Activated naive CD4-positive, alpha-beta T cell treated with anti-CD3 and anti-CD28 coated beads, Interleukin-2, amount 50 U/mL, for 24 hours (primary cell): Measurements from ENCODE around the gene SLC35G2.

Source experiments
- H3K27ac Mint-ChIP-seq: one replicate; pipeline ENCODE4 v1.8.0; 2021; ENCODE audit warnings: mild to moderate bottlenecking, mixed read lengths
- H3K27me3 Mint-ChIP-seq: one replicate; pipeline ENCODE4 v1.8.0; 2021; ENCODE audit warnings: mixed read lengths
- H3K36me3 Mint-ChIP-seq: one replicate; pipeline ENCODE4 v1.8.0; 2021; ENCODE audit warnings: mixed read lengths
- H3K4me1 Mint-ChIP-seq: one replicate; pipeline ENCODE4 v1.8.0; 2021; ENCODE audit warnings: mixed read lengths
- H3K4me3 Mint-ChIP-seq: one replicate; pipeline ENCODE4 v1.8.0; 2021; ENCODE audit warnings: mild to moderate bottlenecking, mixed read lengths
- H3K9me3 Mint-ChIP-seq: one replicate; pipeline ENCODE4 v1.8.0; 2021; ENCODE audit warnings: mixed read lengths

SLC35G2 gene

DNA sequence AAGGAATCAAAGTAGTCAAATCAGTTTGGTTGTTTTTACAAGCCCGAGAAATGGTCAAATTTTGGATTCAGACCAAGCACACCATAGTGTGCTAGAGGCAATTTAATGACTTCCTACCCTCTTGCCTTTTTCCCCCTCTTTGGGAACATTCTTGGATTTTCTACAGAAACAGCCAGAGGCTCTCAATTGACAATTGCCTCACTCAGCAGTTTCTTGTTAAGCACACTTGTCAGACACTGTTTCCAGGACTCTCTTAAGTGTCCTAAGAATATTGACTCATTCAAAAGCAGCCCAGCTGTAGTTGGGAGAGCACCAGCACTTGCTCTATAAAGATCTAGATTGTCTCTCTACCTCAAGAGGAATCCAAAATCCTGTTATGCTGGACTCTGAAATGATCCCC lies 1.5 kb upstream of the SLC35G2 start:
- Mint-ChIP-seq H3K36me3 (peaks cover 3% of the 10 kb centered on the region), H3K4me1 (peaks cover 13% of the 10 kb centered on the region), H3K27me3 (peaks cover 32% of the 10 kb centered on the region), H3K4me3 (peak overlapping the region; percentile 81), H3K27ac (no peak overlapping the region), H3K9me3 (no peaks in the 10 kb centered on the region)

DNA sequence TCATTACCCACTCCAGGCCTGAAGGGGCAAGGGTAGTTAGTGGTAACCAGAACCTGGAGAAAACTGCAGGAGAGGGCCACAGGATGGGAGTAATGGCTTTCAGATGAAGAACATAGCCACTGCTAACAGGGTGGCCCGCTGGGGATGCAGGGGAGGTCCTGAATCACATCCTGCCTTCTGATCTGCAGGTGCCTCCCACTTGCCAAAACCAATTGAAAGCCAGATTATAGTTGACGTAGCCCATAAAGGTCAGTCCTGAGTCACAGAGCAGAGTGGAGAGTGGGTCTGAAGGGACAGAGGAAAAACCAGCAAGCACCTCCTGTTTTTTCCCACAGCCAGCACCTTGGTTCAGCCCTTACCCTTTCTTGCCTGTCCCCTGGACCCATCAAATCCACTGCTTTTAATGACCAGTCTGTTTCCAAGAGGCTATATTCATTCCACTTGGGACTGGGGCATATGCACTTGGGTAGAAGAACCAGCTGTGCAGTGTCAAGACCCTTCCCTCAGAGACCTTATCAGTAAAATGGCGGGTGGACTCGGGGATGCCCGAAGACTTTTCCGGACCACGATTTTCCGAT lies 646 bp upstream of the SLC35G2 start:
- Mint-ChIP-seq H3K9me3 (peaks cover 6% of the 10 kb centered on the region), H3K27me3 (peaks cover 40% of the 10 kb centered on the region)

DNA sequence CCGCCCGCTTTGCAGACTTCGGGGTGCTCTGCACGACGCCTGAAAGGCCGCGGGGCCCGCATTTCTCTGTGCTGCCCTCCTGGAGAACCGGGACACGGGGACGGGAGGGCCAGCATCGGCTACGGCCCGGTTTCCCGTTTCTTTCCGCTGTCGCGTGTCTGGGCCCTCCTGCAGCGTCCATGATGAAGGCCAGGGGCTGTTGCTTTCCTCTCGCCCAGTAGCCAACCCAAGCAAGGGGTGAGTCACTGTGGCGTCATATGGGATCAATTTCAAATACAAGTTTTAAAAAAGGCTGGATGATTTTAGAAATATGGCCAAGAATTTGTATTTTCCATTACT lies 435 bp downstream of the SLC35G2 start:
- H3K4me1 Mint-ChIP-seq: peaks cover 13% of the 10 kb centered on the region
- peaks cover 43% of the 10 kb centered on the region for H3K27me3 Mint-ChIP-seq
- peaks cover 4% of the 10 kb centered on the region for H3K36me3 Mint-ChIP-seq
- peak overlapping the region; percentile 43 for H3K27ac Mint-ChIP-seq
- H3K9me3 Mint-ChIP-seq: peaks cover 12% of the 10 kb centered on the region
- H3K4me3 Mint-ChIP-seq: peak overlapping the region; percentile 91

More for the DNA sequence above, 646 bp upstream of the SLC35G2 start:
- H3K4me1 Mint-ChIP-seq: peaks cover 13% of the 10 kb centered on the region
- peak overlapping the region; percentile 81 for H3K4me3 Mint-ChIP-seq
- H3K36me3 Mint-ChIP-seq: peaks cover 3% of the 10 kb centered on the region
- no peak overlapping the region for H3K27ac Mint-ChIP-seq

DNA sequence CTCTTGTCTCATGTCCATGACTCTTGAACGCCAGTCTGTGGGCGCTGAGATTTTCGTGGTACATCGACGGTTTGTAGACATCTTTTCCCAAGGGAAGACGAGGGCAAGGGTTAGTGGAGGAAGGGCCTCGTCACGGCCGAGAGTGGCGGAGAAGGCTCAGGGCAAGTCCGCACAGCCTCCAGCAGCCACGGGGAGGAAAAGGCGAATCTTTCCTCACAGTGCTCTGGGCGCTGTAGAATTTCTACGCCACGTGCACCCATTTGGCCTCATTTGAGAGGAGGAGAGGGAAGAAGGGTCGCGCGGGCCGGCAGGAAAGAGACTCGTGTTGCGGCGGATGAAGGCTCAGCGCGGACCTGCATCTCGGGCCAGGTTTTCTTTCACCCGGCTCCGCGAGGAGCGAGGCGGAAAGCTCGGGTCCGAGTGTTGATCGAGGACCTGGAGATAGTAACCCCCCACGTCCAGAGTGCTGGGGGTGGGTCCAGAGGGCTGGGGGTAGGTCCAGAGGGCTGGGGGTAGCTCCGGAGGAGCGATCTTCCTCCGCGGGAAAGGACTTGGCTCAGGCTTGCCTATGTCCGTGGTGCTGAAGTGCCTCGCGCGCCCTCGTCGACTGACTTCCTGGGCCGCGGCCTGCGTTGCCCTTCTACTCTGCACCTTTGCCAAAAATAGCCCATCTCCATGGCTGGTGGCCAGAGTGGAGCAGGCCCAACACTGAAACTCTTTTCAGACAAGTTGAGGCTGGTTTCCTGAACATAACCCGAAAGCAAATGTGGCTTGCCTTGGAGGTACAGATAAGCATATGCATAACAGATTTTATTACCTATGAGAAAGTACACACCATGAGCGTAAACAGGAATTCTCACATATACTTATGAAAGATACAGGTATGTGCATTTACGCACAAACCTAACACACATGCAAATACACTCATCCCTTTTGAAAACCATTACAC lies 1.1 kb downstream of the SLC35G2 start:
- H3K27ac Mint-ChIP-seq: peak overlapping the region; percentile 43
- peaks cover 14% of the 10 kb centered on the region for H3K9me3 Mint-ChIP-seq
- H3K27me3 Mint-ChIP-seq: peaks cover 43% of the 10 kb centered on the region
- peaks cover 13% of the 10 kb centered on the region for H3K4me1 Mint-ChIP-seq
- H3K36me3 Mint-ChIP-seq: peaks cover 5% of the 10 kb centered on the region
- H3K4me3 Mint-ChIP-seq: peak overlapping the region; percentile 91

DNA sequence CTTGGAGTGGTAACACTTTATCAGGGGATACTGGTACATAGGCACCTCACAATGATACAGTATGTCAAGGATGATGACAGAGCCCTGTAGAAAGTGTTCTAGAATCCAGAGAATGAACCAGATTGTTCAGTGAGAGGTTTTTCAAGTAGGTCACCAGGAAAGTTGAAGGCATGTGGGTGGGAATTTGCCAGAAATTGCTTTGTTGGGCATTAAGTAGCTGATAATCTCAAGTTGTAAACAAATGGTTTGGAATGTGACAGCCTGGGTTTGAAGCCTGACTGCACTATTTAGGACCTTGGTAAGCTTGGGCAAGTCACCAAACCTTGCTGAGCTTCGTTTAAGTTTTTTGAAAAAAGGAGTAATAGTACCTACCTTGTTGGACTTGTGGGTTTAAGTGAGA lies 12.5 kb downstream of the SLC35G2 start:
- no peaks in the 10 kb centered on the region for H3K4me1 Mint-ChIP-seq
- H3K27me3 Mint-ChIP-seq: peaks cover 19% of the 10 kb centered on the region
- no peak overlapping the region for H3K4me3 Mint-ChIP-seq
- peaks cover 7% of the 10 kb centered on the region for H3K36me3 Mint-ChIP-seq
- no peak overlapping the region for H3K27ac Mint-ChIP-seq
- H3K9me3 Mint-ChIP-seq: peaks cover 10% of the 10 kb centered on the region

DNA sequence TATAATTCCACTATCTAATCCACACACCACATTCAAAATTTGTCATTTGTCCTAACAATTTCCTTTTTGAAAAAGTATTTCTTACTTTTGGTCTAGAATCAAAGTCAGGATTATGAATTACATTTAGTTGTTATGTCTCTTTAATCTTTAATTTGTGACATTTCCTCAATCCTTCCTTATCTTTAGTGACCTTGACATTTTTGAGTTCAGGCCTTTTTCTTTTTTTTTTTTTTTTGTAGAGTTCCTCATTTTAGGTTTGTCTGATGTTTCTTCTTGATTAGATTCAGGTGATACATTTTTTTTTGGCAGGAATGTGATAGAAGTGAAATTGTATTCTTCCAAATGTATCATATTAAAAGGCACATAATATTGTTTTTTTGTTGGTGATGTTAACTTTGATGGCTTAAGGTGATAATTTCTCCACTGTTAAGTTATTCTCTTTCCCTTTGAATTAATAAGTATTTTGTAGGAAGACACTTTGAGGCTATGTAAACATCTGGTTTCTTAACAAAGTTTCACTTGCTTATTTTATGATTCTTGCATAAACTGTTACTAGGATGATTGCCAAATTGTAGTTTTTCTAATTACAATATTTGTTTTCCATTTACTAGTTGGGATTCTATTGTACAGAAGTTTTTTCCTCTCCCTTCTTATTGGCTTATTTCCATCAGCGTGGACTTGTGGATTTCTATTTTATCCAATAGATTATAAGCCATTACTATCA lies 16.3 kb downstream of the SLC35G2 start:
- Mint-ChIP-seq H3K27me3 (peaks cover 8% of the 10 kb centered on the region), H3K27ac (no peak overlapping the region), H3K9me3 (peaks cover 4% of the 10 kb centered on the region), H3K4me1 (peaks cover 18% of the 10 kb centered on the region), H3K4me3 (no peak overlapping the region), H3K36me3 (peaks cover 8% of the 10 kb centered on the region)

DNA sequence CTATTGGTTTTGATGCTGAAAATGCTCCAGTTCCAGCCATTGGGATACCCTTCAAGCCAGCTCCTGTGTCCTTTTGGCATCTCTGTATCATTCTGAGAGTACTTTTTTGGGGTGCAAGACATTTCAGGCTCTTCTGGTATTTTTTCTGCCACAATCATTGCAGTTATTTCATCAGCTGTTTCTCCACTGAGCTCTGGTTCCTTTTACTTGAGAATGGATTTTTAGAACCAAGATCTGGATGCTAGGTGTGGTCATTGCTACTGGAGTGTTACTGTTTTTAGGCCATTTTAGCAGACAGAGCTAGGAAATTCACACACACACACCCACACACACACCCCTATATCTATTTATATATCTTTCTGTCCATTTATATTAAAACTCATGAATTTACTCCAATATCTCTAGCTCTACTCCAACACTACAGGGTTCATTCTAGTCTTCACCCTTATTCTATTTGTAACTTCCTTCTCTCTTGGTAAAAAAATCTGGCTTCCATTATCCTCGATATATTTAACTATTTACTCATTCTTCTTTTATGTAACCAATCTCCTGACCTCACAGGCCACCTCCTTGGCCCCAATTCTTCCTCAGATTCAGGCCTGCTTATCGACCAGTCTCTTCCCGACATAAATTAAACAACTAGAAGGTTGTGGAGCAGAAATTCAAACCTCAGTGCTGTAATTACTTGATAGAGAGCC lies 17.0 kb downstream of the SLC35G2 start:
- peaks cover under 1% of the 10 kb centered on the region for H3K9me3 Mint-ChIP-seq
- H3K4me3 Mint-ChIP-seq: no peak overlapping the region
- peaks cover 3% of the 10 kb centered on the region for H3K27me3 Mint-ChIP-seq
- H3K36me3 Mint-ChIP-seq: peaks cover 8% of the 10 kb centered on the region
- H3K4me1 Mint-ChIP-seq: peaks cover 18% of the 10 kb centered on the region
- peak overlapping the region; percentile 46 for H3K27ac Mint-ChIP-seq

DNA sequence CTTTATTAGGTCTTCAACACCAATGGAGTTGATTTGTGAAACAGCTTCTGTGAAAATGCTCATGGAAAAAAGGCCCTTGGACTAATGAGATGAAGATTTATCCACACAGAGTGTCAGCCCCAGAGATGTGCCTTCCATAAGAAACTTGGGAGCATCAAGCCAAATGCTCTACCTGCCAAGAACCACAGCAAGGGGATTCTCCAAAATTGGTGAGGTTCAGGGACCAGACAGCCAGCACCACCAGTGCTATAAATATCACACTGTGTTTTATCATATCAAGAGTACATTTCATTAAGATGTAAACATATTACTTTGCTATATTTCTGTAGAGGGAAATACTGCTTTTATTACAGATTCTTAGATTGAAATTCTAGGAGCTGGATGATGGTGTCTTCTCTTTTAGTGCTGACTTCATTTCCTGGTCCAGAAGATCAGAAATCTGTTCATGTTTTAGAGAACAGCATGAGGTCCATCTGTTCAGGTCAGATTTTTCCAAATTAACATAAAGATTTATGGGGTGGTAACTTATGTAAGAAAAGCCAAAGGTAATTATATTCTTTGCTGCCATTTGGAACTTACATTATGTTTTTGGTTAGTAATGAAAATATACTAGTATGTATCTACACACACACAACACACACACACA lies 17.7 kb downstream of the SLC35G2 start:
- Mint-ChIP-seq H3K36me3 (peaks cover 8% of the 10 kb centered on the region), H3K27me3 (no peaks in the 10 kb centered on the region), H3K27ac (no peak overlapping the region), H3K4me1 (peaks cover 18% of the 10 kb centered on the region), H3K4me3 (no peak overlapping the region), H3K9me3 (no peaks in the 10 kb centered on the region)

DNA sequence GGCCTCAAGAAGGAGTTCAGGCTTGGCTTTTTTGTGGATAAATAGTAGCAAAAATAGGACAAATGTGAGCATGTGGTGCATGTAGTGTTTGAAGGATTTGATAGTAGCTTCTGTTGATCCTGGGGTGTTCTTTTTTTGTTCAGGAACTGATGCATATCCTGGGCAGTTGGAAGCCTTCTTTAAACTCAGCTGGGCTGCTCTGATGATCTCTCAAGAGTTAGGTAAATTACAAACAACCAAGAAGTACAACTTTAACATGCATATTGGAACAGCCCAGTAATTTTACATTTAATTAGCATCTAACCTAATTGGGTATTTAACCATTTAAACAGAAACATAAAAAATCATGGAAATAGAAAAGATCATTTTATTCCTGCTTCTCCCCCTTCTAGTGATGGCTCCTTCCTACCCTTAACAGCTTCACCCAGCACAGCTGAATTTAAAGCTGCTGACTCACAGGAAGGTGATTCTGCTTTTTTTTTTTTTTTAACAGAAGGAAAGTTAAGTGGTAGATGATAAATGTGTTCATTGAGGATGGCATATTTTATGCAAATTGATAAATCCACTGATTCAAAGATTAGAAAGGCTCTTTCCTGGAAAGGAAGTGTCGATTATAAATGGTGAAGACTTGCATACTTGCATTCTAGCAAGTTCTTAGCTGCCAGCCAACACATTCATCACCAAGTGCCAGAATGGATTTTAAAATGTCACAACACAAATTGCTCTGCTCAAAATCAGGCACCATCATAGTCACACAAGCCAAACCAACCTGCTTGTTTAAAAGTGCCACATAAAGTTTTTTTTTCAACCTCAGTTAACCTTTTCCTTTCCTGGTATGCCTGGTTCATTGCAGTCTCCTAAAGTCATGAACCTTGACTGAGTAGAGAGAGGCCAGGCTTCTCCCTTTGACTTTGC lies 20.0 kb downstream of the SLC35G2 start:
- no peak overlapping the region for H3K27ac Mint-ChIP-seq
- H3K27me3 Mint-ChIP-seq: no peaks in the 10 kb centered on the region
- peaks cover 18% of the 10 kb centered on the region for H3K4me1 Mint-ChIP-seq
- H3K9me3 Mint-ChIP-seq: no peaks in the 10 kb centered on the region
- no peak overlapping the region for H3K4me3 Mint-ChIP-seq
- H3K36me3 Mint-ChIP-seq: peaks cover 15% of the 10 kb centered on the region

DNA sequence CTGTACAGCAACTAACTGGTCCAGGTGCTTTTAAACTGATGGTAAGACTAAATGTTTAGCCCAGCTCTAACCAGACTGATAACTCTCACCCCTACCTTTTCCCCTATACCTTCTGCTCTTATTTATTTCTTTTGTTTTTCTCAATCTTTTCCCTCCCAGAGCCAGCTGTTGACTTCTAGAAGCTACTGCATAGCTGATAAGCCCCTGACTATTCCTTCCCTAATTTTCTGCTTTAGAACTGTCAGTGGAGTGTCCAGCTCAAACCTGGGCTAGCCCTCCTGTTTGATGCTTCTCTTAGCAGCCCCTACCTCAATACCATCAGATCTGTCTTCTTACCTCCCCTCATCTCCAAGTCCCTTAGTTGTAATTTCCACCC lies 20.6 kb downstream of the SLC35G2 start:
- Mint-ChIP-seq H3K36me3 (peaks cover 15% of the 10 kb centered on the region), H3K4me3 (no peak overlapping the region), H3K27ac (no peak overlapping the region), H3K27me3 (no peaks in the 10 kb centered on the region), H3K9me3 (no peaks in the 10 kb centered on the region), H3K4me1 (peaks cover 18% of the 10 kb centered on the region)

DNA sequence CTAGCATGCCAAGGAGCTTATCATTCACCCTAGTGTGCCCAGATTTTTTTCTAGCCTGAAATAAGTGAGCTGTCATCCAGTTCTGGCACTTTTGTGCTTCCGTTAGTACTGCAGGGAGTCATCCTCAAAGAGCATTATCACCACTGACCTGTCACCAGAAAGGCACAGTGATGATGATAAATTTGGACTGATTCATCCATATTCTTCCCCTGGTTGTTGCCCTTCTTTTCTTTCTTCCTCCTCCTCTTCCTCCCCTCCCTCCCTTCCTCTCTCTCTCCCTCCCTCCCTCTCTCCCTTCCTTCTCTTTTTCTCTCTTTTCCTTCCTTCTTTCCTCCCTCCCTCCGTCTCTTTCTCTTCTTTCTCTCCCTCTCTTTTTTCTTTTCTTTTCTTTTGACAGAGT lies 21.3 kb downstream of the SLC35G2 start:
- peaks cover 18% of the 10 kb centered on the region for H3K4me1 Mint-ChIP-seq

DNA sequence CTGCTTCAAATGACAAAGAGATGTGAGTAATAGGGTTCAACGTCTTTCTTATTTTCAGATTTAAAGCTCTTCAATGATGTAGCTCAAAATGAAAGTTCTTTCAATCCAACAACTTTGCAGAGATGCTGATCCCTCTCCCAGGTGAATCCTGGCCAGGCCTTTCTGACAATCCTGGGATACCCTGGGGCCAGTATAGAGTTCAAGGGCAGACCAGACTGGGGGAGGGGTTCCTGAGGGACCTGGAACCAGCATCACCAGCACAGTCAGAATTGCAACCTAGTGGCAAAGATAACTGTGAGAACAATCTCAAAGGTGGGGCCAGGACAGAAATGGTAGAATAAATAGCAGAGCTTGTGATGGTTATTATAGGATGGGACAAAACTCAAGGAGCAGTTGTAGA lies 23.4 kb downstream of the SLC35G2 start:
- Mint-ChIP-seq H3K27me3 (no peaks in the 10 kb centered on the region), H3K9me3 (no peaks in the 10 kb centered on the region), H3K4me1 (peaks cover 18% of the 10 kb centered on the region), H3K4me3 (no peak overlapping the region), H3K27ac (no peak overlapping the region), H3K36me3 (peaks cover 22% of the 10 kb centered on the region)

More for the DNA sequence above, 21.3 kb downstream of the SLC35G2 start:
- no peaks in the 10 kb centered on the region for H3K27me3 Mint-ChIP-seq
- peaks cover 18% of the 10 kb centered on the region for H3K36me3 Mint-ChIP-seq
- H3K4me3 Mint-ChIP-seq: no peak overlapping the region
- no peaks in the 10 kb centered on the region for H3K9me3 Mint-ChIP-seq
- H3K27ac Mint-ChIP-seq: no peak overlapping the region

DNA sequence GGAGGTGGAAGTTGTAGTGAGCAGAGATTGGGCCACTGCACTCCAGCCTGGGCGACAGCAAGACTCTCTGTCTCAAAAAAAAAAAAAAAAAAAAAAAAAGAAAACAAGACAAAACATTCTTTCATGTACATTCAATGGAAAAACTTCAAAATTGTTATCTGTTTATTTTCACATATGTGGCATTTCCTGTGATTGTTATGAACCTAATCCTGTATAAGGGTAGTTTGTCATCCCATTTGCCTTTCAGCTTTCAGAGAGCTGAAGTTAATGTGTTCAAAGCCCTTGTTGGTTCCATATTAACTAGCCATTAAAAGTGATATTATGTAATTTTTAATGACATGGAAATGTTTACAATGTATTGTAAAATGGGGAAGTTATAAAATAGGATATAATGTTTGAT lies 25.8 kb downstream of the SLC35G2 start:
- no peak overlapping the region for H3K4me3 Mint-ChIP-seq
- peaks cover 18% of the 10 kb centered on the region for H3K36me3 Mint-ChIP-seq
- no peak overlapping the region for H3K27ac Mint-ChIP-seq
- no peaks in the 10 kb centered on the region for H3K27me3 Mint-ChIP-seq
- H3K4me1 Mint-ChIP-seq: peaks cover 4% of the 10 kb centered on the region
- no peaks in the 10 kb centered on the region for H3K9me3 Mint-ChIP-seq

DNA sequence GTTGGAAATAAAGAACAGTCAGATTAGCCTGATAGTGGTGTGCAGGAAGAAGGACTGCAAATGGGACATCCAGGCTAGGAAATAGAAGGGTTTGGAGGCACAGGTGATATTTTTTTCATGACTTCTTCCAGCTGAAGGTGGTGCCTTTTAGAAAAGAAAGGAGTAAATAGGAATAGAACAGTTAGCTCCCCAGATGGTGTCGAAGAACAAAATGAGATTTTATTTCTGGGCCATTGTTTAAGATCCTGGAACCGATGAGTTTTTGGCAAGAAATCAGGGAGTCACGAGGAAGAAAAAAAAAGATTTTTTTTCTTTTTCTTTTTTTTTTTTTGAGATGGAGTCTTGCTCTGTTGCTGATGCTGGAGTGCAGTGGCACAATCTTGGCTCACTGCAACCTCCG lies 33.3 kb downstream of the SLC35G2 start:
- no peak overlapping the region for H3K4me3 Mint-ChIP-seq
- H3K27ac Mint-ChIP-seq: no peak overlapping the region
- peaks cover 5% of the 10 kb centered on the region for H3K4me1 Mint-ChIP-seq
- H3K36me3 Mint-ChIP-seq: peaks cover 22% of the 10 kb centered on the region
- H3K27me3 Mint-ChIP-seq: no peaks in the 10 kb centered on the region
- H3K9me3 Mint-ChIP-seq: no peaks in the 10 kb centered on the region
